Frontal cortex (tissue), 4 donors: ENCODE measurements around the gene LNPK. TPM values are rescaled to one million over a fixed set of nuclear protein-coding genes. Genes with fewer than 3 reads are reported as not detected.
"Not testable (repeated sequence)": the region's sequence is repeated elsewhere in the genome, so short reads cannot be mapped to it uniquely, and the experiment has no call there.

ENCODE experiments used
- DNase-seq, 2 donors: peaks; one replicate each; pipeline ENCODE4 v3.0.0; 2012; ENCODE audit warnings: low spot score in 2 of 2
- FAIRE-seq: peaks from 2 replicates; lab custom pipeline; 2012; peaks lifted over from hg19 to GRCh38; lab: Jason Lieb, UNC
- total RNA-seq: library from RNA; depleted of rRNA; stranded (reverse); fragments of >200 nt; gene quantifications from one replicate; pipeline ENCODE4 v1.2.3, GENCODE V29; 2014
- donor health status: control.
- donor health status: control.
- donor health status: control.

Gene LNPK
- total RNA-seq, 1 donor from 2014 or later: 62.8 TPM

DNA sequence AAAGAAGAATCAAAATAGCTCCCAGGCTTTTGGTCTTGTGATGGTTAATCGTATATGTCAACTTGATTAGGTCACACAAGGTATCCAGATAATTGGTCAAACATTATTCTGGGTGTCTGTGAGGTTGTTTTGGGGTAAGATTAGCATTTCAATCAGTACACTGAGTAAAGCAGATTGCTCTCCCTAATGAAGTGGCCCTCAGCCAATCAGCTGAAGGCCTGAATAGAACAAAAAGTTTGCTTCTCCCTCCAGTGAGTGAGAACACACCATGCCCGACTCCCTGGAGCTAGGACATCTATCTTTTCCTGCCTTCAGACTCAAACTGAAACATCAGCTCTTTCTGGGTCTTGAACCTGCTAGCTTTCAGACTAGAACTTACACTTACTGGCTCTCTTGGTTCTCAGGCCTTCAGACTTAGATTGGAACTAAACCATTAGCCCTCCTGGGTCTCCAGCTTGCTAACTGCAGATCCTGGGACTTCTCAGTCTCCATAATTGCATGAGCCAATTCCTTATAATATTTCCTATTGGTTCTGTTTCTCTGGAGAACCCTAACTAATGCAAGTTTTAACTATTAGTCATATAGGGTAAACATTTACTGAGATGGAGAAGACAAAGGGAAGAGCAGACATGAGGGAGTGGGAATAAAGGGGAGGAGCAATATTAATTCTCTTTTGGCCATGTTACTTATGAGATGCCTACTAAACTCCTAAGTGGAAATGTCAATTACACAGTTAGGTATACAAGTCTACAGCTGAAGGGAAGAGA is 25.5 kb downstream of the LNPK start:
- no peak for FAIRE-seq
- no peak for DNase-seq

DNA sequence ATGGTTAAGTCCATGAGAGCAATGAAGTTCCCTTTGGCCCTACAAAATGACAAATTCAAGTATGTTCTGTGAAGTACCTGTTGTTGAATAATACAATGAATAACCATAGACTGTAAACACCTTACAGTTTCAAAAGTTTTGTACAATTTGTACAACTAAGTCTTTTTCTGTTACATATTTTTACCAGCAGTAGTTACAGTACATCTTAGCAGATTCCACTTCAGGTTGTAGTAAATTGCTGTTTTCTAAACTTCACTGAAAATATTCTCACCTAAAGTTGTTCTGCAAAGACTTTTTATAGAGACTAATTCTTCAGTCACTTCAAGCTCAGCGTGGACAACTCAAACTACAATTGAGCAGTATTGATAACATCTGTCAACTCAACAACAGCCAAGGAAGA is 28.7 kb downstream of the LNPK start:
- FAIRE-seq (no peak), DNase-seq (no peak)

DNA sequence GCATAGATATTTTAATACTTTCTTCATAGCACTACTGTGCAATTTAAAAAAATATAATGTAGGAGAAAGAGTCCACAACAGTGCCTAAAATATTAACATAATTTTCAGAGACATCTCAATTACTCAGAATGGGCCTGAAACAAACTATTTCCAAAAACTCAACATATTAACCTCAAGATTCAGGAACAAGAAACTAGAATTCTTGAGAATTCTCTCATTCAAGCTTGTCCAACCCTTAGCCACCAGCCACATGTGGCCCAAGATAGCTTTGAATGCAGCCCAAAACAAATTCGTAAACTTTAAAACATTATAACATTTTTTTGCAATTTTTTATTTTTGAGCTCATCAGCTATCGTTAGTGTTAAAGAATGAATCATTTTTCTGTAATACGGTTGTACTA is 35.2 kb downstream of the LNPK start:
- DNase-seq (no peak), FAIRE-seq (no peak)

DNA sequence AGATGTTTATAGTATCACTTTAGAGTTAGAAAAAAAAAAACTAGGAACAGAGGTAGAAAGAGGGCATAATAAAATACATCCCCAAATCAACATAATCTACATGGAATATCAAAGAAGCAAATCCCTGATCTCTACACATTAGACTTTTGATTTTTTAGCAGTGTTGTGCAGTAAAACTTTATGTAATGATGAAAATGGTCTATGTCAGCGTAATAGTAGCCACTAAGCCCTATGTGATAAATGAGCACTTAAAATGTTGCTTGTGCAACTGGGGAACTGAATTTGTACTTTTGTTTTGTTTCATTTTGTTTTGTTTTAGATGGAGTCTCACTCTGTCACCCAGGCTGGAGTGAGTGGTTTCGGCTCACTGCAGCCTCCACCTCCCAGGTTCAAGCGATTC is 36.3 kb downstream of the LNPK start:
- DNase-seq: no peak
- FAIRE-seq: no peak

DNA sequence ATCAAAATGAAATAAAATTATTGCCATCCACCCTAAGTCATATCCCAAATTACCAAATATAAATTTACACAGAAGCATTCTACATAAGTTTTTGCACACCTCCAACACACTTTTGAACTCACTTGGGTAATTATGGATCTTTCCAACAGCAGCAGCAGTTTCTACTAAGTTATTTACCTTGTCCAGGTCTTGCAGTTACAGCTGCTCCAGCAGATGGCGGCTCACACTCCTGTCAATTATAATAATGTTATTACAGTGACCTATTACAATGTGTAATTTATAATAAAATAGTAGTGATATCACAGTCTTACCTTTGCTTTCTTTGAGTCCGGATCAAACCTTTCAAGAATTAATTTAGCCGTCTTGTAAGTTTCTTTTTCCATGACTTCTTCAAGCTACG is 37.9 kb downstream of the LNPK start:
- no peak for DNase-seq
- FAIRE-seq: no peak

DNA sequence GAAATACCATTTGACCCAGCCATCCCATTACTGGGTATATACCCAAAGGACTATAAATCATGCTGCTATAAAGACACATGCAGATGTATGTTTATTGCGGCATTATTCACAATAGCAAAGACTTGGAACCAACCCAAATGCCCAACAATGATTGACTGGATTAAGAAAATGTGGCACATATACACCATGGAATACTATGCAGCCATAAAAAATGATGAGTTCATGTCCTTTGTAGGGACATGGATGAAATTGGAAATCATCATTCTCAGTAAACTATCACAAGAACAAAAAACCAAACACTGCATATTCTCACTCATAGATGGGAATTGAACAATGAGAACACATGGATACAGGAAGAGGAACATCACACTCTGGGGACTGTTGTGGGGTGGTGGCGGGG is 38.9 kb downstream of the LNPK start:
- not testable (repeated sequence) for FAIRE-seq, DNase-seq

DNA sequence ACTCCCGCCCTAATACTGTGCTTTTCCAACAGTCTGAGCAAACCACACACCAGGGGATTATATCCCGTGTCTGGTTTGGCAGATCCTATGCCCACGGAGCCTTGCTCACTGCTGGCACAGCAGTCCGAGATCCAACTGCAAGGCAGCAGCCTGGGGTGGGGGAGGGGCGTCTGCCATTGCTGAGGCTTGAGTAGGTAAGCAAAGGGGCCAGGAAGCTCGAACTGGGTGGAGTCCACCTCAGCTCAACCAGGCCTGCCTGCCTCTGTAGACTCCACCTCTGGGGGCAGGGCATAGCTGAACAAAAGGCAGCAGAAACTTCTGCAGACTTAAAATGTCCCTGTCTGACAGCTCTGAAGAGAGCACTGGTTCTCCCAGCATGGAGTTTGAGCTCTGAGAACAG is 44.2 kb downstream of the LNPK start:
- DNase-seq (no peak), FAIRE-seq (no peak)

DNA sequence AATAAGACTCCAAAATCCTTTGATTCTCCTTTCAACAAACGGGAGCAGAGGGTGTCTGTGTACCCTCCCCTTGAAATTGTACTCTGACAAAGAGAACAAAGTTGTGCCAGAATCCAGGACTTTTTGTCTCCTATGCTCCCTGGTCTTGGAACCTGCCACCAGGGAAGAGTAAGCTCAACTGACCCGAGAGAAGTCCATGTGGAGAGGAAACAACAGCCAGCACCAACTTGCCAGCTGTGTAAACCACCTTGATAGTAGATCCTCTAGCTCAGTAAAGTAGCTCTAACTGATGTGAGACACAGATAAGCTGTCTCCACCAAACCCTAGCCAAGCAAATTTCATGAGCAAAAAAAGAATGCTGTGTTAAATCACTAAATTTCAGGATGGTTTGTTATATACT is 46.9 kb downstream of the LNPK start:
- no peak for FAIRE-seq
- DNase-seq: no peak

DNA sequence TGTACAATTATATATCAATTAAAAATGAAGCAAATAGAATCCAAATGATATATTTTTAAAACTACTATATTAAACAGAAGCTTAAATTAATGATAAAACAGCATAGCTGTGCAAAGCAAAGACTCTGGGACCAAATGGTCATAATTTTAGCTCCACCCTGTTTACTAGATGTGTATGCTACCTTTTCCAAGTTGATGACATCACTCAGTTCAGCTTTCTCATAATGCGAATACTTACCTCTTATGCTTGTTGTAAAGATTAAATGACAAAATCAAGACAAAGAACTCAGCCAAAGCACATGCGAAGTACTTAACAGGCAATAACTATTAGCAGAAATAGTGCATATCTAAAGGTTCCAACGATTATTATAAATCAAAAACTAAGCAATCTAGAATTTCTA is 51.6 kb downstream of the LNPK start:
- FAIRE-seq (no peak), DNase-seq (no peak)

DNA sequence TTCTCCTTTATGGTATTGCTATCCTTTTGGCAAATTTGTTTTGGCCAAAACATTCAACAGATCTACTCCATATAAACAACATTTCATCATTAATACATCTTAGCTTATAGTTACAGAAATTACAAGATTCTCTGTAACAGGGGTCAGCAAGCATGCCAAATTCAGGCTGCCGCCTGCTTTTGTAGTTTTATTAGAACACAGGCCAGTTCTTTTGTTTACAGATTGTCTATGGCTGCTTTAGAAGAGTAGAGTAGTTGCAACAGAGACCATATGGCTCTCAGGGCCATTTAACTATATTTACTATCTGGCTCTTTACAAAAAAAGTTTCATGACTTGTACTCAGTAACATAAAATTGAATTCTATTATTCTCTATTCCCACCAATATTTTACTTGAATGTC is 53.9 kb downstream of the LNPK start:
- FAIRE-seq: no peak

DNA sequence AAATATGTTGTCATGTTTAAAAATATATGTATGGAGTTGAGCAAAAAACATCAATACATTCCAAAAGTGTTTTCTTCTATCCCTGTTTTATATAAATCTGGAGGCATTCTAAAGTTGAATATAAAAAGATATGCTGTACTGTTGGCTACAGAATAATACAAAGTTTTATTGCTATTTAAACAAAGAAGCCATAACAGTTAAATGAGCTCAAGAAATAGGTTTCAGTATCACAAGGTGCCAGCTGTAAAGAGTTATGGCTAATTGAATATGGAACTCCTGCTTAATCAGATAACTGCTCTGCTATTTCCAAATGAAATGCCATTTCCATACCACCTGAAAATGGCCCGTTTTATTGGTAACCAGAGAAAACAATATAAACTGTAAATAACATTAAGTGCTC is 55.0 kb downstream of the LNPK start:
- no peak for FAIRE-seq
- DNase-seq: no peak

More for the DNA sequence above, 53.9 kb downstream of the LNPK start:
- DNase-seq: no peak

DNA sequence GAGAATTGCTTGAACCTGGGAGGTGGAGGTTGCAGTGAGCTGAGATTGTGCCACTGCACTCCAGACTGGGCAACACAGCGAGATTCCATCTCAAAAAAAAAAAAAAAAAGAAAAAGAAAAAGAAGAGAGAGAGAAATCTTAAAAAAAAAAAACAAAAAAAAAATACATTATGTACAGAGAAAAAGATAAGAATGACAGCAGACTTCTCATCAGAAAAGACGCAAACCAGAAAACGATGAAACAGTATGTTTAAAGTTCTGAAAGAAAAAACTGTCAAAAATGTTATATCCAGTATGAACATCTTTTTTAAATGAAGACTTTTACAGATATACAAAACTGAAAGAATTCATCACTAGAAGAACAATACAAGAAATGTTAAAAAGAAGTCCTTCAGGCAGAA is 60.4 kb downstream of the LNPK start:
- no peak for DNase-seq
- FAIRE-seq: no peak

DNA sequence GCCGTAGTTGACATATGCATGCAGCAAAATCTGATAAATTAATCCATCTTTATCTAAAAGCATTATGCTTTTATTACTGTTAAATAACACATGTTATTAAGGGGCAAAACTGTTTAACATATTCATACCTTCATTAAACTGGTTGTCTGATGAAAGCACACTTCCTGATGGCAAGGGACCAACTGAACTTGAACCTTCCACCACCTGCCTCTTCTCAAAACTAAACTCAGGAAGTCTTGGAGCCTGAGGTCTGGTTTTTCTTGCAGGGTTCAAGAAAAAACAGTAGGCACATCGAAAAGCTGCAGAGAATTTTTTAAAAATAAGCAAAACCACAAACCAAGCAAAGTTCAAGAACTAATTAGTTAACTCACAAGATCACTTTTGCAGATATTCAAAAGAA is 64.9 kb downstream of the LNPK start:
- DNase-seq: no peak
- FAIRE-seq: no peak

DNA sequence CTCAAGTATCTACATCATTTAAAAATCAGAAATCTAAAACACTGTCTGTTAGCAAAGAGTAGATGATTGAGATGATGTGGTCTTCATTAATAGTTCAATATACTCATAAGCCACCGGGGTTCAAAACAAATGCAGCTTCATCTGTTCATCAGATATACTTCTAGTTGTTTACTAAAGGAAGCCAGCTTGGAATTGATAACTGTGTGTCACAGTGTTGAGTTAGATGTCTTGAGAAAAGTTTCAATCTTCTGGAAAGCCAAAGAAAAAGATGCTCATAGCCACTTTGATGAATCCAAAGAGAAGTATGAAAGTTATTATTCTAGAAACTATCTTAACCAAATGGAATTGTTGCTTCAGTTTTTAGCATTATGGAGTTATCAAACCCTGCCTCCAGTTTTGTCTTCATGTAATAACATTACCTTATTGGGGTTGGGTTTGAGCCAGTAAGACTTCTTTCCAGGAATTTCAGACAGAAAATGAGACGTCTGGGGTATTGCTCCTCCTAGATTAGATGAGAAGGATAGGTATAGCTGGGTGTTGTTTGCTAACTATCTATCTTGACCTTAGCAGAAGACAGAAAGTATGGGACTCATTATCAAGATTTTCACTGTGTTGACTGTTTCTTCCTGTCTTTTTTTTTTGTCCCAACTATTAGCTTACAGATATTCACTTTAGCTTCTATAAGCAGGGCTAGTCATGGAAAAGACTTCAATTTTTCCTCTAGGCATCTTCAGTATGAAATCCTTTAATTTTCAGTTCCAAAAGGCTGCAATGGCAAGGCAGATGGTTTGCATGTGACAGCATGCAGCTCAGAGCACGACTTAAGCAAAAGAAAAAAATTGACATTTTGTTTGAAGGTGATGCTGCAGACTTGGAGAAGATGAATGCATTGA is 66.5 kb downstream of the LNPK start:
- FAIRE-seq (no peak), DNase-seq (no peak)

DNA sequence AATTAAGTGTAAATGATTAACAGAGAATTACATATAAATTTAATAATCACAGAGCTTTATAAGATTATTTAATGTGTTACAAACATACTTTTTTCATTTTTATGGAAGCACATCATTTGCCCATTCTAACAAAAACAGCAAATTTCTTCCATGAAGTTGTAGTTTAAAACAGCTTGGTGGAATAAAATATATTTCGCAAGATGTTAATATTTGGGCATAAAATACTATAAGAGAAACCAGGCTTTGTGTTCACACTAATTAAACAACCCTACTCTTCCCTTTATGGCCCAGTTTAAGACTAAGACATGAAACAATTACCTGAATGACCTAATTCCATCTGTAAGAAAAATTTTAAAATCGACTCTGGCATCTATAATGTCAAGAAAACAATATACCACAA is 69.4 kb downstream of the LNPK start:
- DNase-seq (no peak), FAIRE-seq (no peak)

DNA sequence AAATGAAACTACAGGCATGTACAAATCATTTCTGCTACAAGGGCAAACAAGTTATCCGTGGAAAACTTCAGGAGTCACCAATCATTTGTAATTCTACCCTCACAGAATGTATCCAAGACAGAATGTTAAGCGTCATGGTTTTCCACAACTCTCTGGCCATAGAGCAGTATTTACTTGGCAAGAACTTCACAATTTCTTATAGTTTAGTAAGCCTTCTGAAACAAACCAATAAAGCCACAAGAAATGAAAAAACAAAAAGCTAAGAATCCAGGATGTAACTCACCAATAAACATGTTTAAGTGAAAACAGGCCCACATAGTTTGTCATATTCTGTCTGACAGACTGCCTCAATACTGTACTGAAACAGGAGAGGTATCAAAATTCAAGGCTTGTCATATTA is 70.3 kb downstream of the LNPK start:
- FAIRE-seq (no peak), DNase-seq (no peak)

DNA sequence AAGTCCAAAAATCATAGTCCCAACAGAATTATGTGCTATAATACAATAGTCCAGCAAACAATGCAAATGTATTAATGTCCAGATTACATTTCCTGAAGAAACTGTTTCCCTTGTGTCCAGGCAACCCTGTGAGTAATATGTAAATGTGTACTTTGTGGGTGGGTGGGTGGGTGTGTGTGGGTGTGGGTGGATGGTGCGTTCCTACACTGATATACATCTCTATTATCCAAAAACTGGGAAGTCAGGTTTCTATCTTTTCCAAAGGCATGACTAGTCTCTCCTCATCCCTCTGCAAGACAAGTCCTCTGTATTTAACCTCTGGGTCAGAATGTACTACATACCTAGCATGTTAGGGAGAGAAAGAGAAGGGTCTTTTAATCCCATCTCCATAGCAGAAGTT is 71.6 kb downstream of the LNPK start:
- DNase-seq (no peak), FAIRE-seq (no peak)

DNA sequence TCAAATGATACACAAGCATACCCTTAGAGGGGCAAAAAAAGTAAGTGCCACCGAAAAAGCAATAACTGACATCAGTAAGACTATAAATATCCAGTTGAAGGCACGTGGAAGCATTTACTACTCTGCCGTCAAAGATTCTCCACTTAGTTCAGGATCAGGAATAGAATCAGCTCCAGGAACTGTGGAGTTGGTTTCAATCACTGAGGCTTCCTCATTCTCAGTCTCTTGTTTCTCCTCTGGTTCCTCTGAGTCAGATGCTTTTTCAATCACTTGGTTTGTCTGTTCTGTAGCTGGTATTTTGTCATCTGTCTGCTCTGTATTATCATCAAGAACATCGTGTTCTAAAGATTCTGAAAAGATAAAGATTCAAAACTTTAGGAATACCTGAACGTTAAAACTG is 72.2 kb downstream of the LNPK start:
- DNase-seq (no peak), FAIRE-seq (no peak)

DNA sequence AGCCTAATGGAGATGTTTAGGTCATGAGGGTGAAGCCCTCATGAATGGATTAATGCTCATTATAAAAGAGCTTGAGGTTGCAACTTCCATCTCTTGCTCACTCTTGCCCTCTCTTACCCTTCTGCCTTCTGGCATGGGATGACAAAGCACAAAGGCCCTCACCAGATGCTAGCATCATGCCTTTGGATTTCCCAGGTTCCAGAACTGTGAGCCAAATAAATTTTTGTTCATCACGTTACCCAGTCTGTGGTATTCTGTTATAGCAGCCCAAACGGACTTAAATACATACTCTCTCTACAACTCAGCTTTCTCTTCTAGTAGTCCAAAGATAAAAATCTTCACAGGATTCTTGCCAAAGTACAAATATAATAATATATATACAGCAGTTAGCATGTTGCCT is 75.8 kb downstream of the LNPK start:
- FAIRE-seq (no peak), DNase-seq (no peak)

DNA sequence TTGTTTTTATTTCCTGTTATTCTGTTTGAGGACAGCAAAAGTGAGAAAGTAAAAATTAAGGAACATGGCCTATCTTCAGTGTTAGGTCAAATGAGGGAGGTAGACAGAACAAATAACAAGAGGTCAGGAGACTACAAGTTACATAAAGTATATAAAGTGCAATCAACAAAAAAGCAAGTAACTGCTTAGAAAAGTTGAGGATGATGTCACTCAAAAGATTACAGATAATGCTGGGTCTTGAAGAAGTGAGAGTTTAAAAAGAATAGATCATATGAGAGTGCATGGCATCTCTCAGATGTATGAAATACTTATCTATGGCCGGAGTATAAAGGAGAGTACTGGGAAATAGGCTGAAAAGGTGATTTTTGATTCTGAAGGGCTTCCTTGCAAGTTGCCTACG is 79.9 kb downstream of the LNPK start:
- FAIRE-seq: no peak
- no peak for DNase-seq

DNA sequence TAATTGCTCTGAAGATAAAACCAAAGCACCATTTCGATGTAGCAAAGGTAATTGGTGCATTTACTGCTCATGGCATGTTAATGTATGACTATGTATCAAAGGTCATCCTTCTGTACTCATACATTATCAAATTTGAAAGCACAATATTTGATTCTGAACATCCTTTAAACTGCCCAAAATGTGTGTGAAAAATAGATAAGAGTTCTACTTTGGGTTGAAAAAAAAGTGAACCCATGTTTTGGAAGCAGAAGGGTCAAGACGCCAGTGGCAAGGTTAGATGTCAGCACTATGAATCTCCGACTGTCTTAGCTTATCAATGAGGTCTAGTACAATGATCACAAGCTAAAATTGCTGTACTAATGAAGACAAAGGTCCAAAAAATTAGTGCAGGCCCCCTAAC is 83.1 kb downstream of the LNPK start:
- FAIRE-seq: no peak
- DNase-seq: no peak
